ENCODE measurements around the gene SFXN2.

DNA sequence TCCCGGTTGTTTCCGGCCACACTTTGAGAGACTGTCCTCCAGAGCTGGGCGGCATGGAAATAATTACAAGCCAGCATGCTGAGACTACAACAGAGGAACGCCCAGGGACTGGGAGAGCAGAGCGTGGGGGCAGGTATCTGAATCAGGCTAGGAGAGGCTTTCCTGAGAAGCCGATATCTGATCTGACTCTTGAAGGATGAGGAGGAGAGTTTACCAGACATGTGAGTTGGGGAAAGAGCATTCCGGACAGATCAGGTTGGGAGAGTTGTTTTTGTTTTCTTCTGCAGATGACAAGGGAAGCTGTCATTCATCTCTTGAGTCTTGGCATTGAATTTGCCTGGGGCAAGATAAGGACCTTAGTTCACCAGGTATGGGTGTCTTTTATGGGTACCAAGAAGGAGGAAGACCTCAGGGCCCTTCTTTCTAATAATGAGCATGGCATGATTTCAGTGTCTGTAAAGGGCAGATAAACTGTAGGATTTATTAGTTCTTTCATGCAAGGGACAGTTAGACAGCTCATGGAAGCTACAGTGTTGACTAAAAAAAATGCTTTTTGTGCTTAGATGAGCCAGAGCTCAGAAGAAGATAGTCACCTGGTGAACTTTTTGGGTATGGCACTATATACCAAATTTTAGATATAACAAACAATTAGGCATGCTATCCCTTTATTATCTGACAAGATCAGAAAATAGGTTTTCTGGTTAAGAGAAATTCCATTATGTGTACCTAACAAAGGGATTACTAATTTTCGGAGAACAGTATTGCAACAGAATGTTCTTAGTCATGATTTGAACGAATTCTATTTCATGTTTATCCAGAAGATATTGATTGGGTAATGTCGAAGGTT lies 65.5 kb downstream of the SFXN2 start:
- TF ChIP-seq GATA2 (IDR thresholded peaks at IDR 0.05; ENCODE audit: low read depth, low read length) (no peak), GATA3 (IDR thresholded peaks at IDR 0.05; ENCODE audit: low read depth, low read length) (no peak)

Measured in SH-SY5Y (cell line).